Thyroid gland (tissue), 4 donors: ENCODE data around the gene ATP1A4. TPM values are rescaled to one million over a fixed set of nuclear protein-coding genes. Genes with fewer than 3 reads are reported as not detected.

Experiments
- DNase-seq, 2 donors: peaks; one replicate each; pipeline ENCODE4 v3.0.0-alpha.2; 2019
- H3K27ac ChIP-seq, 3 donors: fragments of 200-600 bp; sonication (generic); 1 replicate in 2 of 3; 2 replicates in 1 of 3; pipeline ENCODE4 v1.5.1; 2016 to 2019; ENCODE audit warnings: mild to moderate bottlenecking in 1 of 3, moderate library complexity in 1 of 3
- H3K27me3 ChIP-seq: fragments of 200-600 bp; sonication (generic); one replicate; pipeline ENCODE4 v1.5.1; 2019
- H3K36me3 ChIP-seq, 2 donors: fragments of 200-600 bp; sonication (generic); one replicate each; pipeline ENCODE4 v1.5.1; 2016 to 2019
- H3K4me1 ChIP-seq, 2 donors: fragments of 200-600 bp; sonication (generic); one replicate each; pipeline ENCODE4 v1.5.1; 2017 to 2019
- H3K4me3 ChIP-seq, 3 donors: fragments of 200-600 bp; sonication (generic); replicated peaks in 1 of 3; 1 replicate in 2 of 3; 2 replicates in 1 of 3; pipeline ENCODE4 v1.5.1; 2016; ENCODE audit warnings: mild to moderate bottlenecking in 1 of 3
- H3K9me3 ChIP-seq: fragments of 200-600 bp; sonication (generic); one replicate; pipeline ENCODE4 v1.5.1; 2017
- CTCF ChIP-seq, 6 experiments: fragments of 200-600 bp in 3 of 6; fragments of 450-650 bp in 3 of 6; sonication (generic) in 3 of 6; IDR thresholded peaks; one replicate each; pipeline ENCODE4 v1.5.1; 2016 to 2019; ENCODE audit warnings: antibody characterized with exemption in 6 of 6, mild to moderate bottlenecking in 2 of 6, inconsistent platforms in 1 of 6, moderate library complexity in 1 of 6
- POLR2A ChIP-seq, 2 donors: fragments of 450-650 bp; IDR thresholded peaks; one replicate each; pipeline ENCODE4 v1.6.1; 2017; ENCODE audit warnings: antibody characterized with exemption in 2 of 2, mild to moderate bottlenecking in 2 of 2, moderate library complexity in 1 of 2
- WGBS, 2 donors: methylation state at CpG; one replicate each; pipeline ENCODE4 v1.1.5; 2017; 5-methylcytosine and 5-hydroxymethylcytosine counted together
- intact Hi-C: fragments of 100-400 bp; cut with DNase I; formaldehyde crosslinking; loops from one replicate; pipeline ENCODE4 v1.15.1; 2023
- total RNA-seq, 4 donors: library from RNA; depleted of rRNA; stranded (reverse); fragments of >200 nt; gene quantifications; one replicate each; pipeline ENCODE4 v1.2.3, GENCODE V29; 2016

The ATP1A4 gene
- total RNA-seq, 4 donors from 2014 or later: not detected

- Histone ChIP-seq H3K4me3 (no peak overlapping the region), H3K4me1 (no peaks in the 10 kb centered on the region), H3K27ac (no peak overlapping the region), H3K36me3 (no peaks in the 10 kb centered on the region), H3K9me3 (no peaks in the 10 kb centered on the region), H3K27me3 (no peaks in the 10 kb centered on the region)
- intact Hi-C loops: no loop called here
- WGBS, 2 donors: 41 to 51% methylated on average over 1 of the region's 1 CpG
- no peak for TF ChIP-seq POLR2A (IDR thresholded peaks at IDR 0.05)
- no peak for TF ChIP-seq CTCF (IDR thresholded peaks at IDR 0.05)
- DNase-seq: no peak
These were observed 7.7 kb upstream of the ATP1A4 start for GRCh38 chr1:160143695-160144094.

GRCh38 chr1:160144921-160145320, 6.5 kb upstream of the ATP1A4 start:
- 66 to 77% methylated on average over 4 of the region's 4 CpGs for WGBS, 2 donors
- no peaks in the 10 kb centered on the region for H3K9me3 ChIP-seq
- DNase-seq: peak in 1 of 2 donors; percentile 12
- H3K4me3 ChIP-seq: no peak overlapping the region
- no peaks in the 10 kb centered on the region for H3K4me1 ChIP-seq
- H3K36me3 ChIP-seq: no peaks in the 10 kb centered on the region
- TF ChIP-seq CTCF (IDR thresholded peaks at IDR 0.05) (no peak), POLR2A (IDR thresholded peaks at IDR 0.05) (no peak)
- H3K27me3 ChIP-seq: no peaks in the 10 kb centered on the region
- H3K27ac ChIP-seq: no peak overlapping the region
- intact Hi-C loops: no loop called here

- H3K27ac ChIP-seq: no peak overlapping the region
- no peak for DNase-seq
- H3K4me1 ChIP-seq: no peaks in the 10 kb centered on the region
- WGBS, 2 donors: 91 to 93% methylated on average over 14 of the region's 14 CpGs
- H3K27me3 ChIP-seq: no peaks in the 10 kb centered on the region
- no peak overlapping the region for H3K4me3 ChIP-seq
- H3K36me3 ChIP-seq: no peaks in the 10 kb centered on the region
- H3K9me3 ChIP-seq: no peaks in the 10 kb centered on the region
- intact Hi-C loops: no loop called here
- no peak for TF ChIP-seq CTCF (IDR thresholded peaks at IDR 0.05)
- TF ChIP-seq POLR2A (IDR thresholded peaks at IDR 0.05): no peak
These were observed 5.3 kb upstream of the ATP1A4 start for GRCh38 chr1:160146107-160146506.

GRCh38 chr1:160148121-160148520, 3.3 kb upstream of the ATP1A4 start:
- H3K9me3 ChIP-seq: no peaks in the 10 kb centered on the region
- TF ChIP-seq CTCF (IDR thresholded peaks at IDR 0.05): no peak
- WGBS, 2 donors: 86 to 87% methylated on average over 3 of the region's 3 CpGs
- H3K27ac ChIP-seq: no peak overlapping the region
- H3K4me1 ChIP-seq: no peaks in the 10 kb centered on the region
- DNase-seq: no peak
- intact Hi-C loops: no loop called here
- no peaks in the 10 kb centered on the region for H3K36me3 ChIP-seq
- no peaks in the 10 kb centered on the region for H3K27me3 ChIP-seq
- no peak overlapping the region for H3K4me3 ChIP-seq

- Histone ChIP-seq H3K27me3 (no peaks in the 10 kb centered on the region), H3K36me3 (no peaks in the 10 kb centered on the region), H3K9me3 (no peaks in the 10 kb centered on the region), H3K27ac (no peak overlapping the region), H3K4me3 (no peak overlapping the region), H3K4me1 (no peaks in the 10 kb centered on the region)
- intact Hi-C loops: no loop called here
- DNase-seq: no peak
- no peak for TF ChIP-seq CTCF (IDR thresholded peaks at IDR 0.05)
- no peak for TF ChIP-seq POLR2A (IDR thresholded peaks at IDR 0.05)
These were observed 2.2 kb upstream of the ATP1A4 start for GRCh38 chr1:160149233-160149632.
